DMS53 treated with DMSO at 0.1 percent for 48 hours (cell line): ENCODE measurements around the gene MAPKAPK3.

Source experiments
- DNase-seq: peaks from one replicate; lab custom pipeline; 2025; ENCODE audit not compliant: unreplicated experiment; lab: John Stamatoyannopoulos, UW

The MAPKAPK3 gene

GRCh38 chr3:50607271-50608091 lies 9.5 kb upstream of the MAPKAPK3 start:
- DNase-seq = no peak

- DNase-seq = no peak
These were observed 8.7 kb upstream of the MAPKAPK3 start for GRCh38 chr3:50608278-50608677.

- no peak for DNase-seq
These were observed 7.7 kb upstream of the MAPKAPK3 start for GRCh38 chr3:50609071-50609762.

GRCh38 chr3:50609763-50610085 lies 7.2 kb upstream of the MAPKAPK3 start:
- DNase-seq = no peak

GRCh38 chr3:50610181-50610971 lies 6.6 kb upstream of the MAPKAPK3 start:
- no peak for DNase-seq

GRCh38 chr3:50610992-50611463 lies 5.9 kb upstream of the MAPKAPK3 start:
- no peak for DNase-seq

GRCh38 chr3:50611464-50612233 lies 5.3 kb upstream of the MAPKAPK3 start, which contains the start of gene CISH:
Gene CISH, minus strand, starts transcription at chr3:50611774. Its CDS starts 124 bp downstream, at chr3:50611650.
- peak; percentile 49 for DNase-seq

GRCh38 chr3:50612234-50612882 lies 4.6 kb upstream of the MAPKAPK3 start:
- DNase-seq = no peak

GRCh38 chr3:50612970-50613846 lies 3.7 kb upstream of the MAPKAPK3 start:
- DNase-seq = no peak

- DNase-seq = no peak
These were observed 1.8 kb upstream of the MAPKAPK3 start for GRCh38 chr3:50615190-50615589.

GRCh38 chr3:50616003-50616769 lies 765 bp upstream of the MAPKAPK3 start:
- DNase-seq = peak; percentile 63

GRCh38 chr3:50616770-50617095 lies 218 bp upstream of the MAPKAPK3 start:
- DNase-seq = peak; percentile 40

- DNase-seq = no peak
These were observed 1.0 kb downstream of the MAPKAPK3 start for GRCh38 chr3:50617911-50618481.

GRCh38 chr3:50620420-50620819 lies 3.5 kb downstream of the MAPKAPK3 start:
- no peak for DNase-seq

GRCh38 chr3:50620820-50621219 lies 3.9 kb downstream of the MAPKAPK3 start:
- no peak for DNase-seq

GRCh38 chr3:50622881-50623280 lies 5.9 kb downstream of the MAPKAPK3 start:
- no peak for DNase-seq

GRCh38 chr3:50623840-50624474 lies 7.0 kb downstream of the MAPKAPK3 start:
- DNase-seq = no peak

GRCh38 chr3:50624634-50625033 lies 7.7 kb downstream of the MAPKAPK3 start:
- DNase-seq = no peak
